HCT116 (cell line): ENCODE measurements around the gene AADAC. TPM values are rescaled to one million over a fixed set of nuclear protein-coding genes. Genes with fewer than 3 reads are reported as not detected.

Experiments
- ATAC-seq: fragments of 200-7000 bp; cut with Tn5 transposase; 2 replicates; pipeline ENCODE4 v1.9.1; 2020; ENCODE audit warnings: mild to moderate bottlenecking, moderate library complexity
- BruUV-seq: library from RNA; stranded (reverse); fragments of 400-500 nt; replicated peaks from 2 replicates; lab custom pipeline; 2021; lab: Mats Ljungman, UMichigan
- CTCF ChIA-PET: fragments of 300-600 bp; sonication (Branson Sonifier 250); formaldehyde crosslinking; loops from one replicate; lab custom pipeline; 2021; ENCODE audit warnings: antibody characterized with exemption; lab: Charles Lee
- POLR2A ChIA-PET: fragments of 300-600, 350-600 bp; sonication (Branson Sonifier 250); formaldehyde crosslinking; loops from one replicate; lab custom pipeline; 2021; ENCODE audit warnings: antibody characterized with exemption; lab: Charles Lee
- RAD21 ChIA-PET, 2 experiments: fragments of 300-600 bp; sonication (Branson Sonifier 250); formaldehyde crosslinking; loops; one replicate each; lab custom pipeline; 2023; ENCODE audit warnings: low total read pairs in 2 of 2; ENCODE audit not compliant: uncharacterized antibody in 2 of 2, unreplicated experiment in 2 of 2, low non-redundant PET in 1 of 2; lab: Charles Lee
- DNase-seq: peaks from one replicate; pipeline ENCODE4 v3.0.0-alpha.2; 2010; ENCODE audit warnings: low read depth, low spot score
- H2AFZ ChIP-seq: fragments of 200-600 bp; shearing (Covaris generic), sonication (generic); 2 replicates; pipeline ENCODE4 v1.6.1; 2017; ENCODE audit warnings: low read depth, mixed run types, mixed read lengths, antibody characterized with exemption, low read length; ENCODE audit not compliant: poor library complexity, severe bottlenecking
- H3K27ac ChIP-seq: 2 replicates; pipeline ENCODE4 v1.5.1; 2012; ENCODE audit warnings: low read depth, low read length
- H3K27me3 ChIP-seq: fragments of 200-600 bp; sonication (generic); 2 replicates; pipeline ENCODE4 v1.6.1; 2016; ENCODE audit warnings: mixed run types, low read length, mixed read lengths; ENCODE audit not compliant: insufficient read depth
- H3K36me3 ChIP-seq, 2 experiments: fragments of 200-500 bp in 1 of 2; fragments of 200-600 bp in 1 of 2; sonication (Bioruptor generic) in 1 of 2; sonication (generic) in 1 of 2; 2 replicates each; pipeline versions ENCODE4 v1.5.1 to v1.6.1; 2014 to 2016; ENCODE audit warnings: low read length in 2 of 2, inconsistent platforms in 1 of 2, mixed read lengths in 1 of 2, mixed run types in 1 of 2; ENCODE audit not compliant: insufficient read depth in 2 of 2, control insufficient read depth in 1 of 2
- H3K4me1 ChIP-seq, 2 experiments: fragments of 200-600 bp in 1 of 2; sonication (generic) in 1 of 2; 2 replicates each; pipeline versions ENCODE4 v1.5.1 to v1.6.1; 2012 to 2017; ENCODE audit warnings: low read length in 2 of 2, inconsistent platforms in 1 of 2, mild to moderate bottlenecking in 1 of 2, mixed read lengths in 1 of 2, mixed run types in 1 of 2, moderate library complexity in 1 of 2; ENCODE audit not compliant: insufficient read depth in 2 of 2, control insufficient read depth in 1 of 2
- H3K4me2 ChIP-seq: fragments of 200-600 bp; sonication (generic); 2 replicates; pipeline ENCODE4 v1.6.1; 2017; ENCODE audit warnings: mixed run types, low read length, mixed read lengths
- H3K4me3 ChIP-seq, 2 experiments: fragments of 200-600 bp in 1 of 2; sonication (generic) in 1 of 2; replicated peaks in 1 of 2; 2 replicates each; pipeline ENCODE4 v1.5.1; 2011 to 2016; ENCODE audit warnings: low read length in 2 of 2, control low read depth in 1 of 2, low read depth in 1 of 2, mild to moderate bottlenecking in 1 of 2, mixed read lengths in 1 of 2, mixed run types in 1 of 2
- H3K79me2 ChIP-seq: fragments of 200-600 bp; sonication (generic); 2 replicates; pipeline ENCODE4 v1.6.1; 2017; ENCODE audit warnings: mild to moderate bottlenecking, mixed run types, low read length, moderate library complexity, mixed read lengths; ENCODE audit not compliant: insufficient read depth
- H3K9ac ChIP-seq: fragments of 200-600 bp; sonication (generic); 2 replicates; pipeline ENCODE4 v1.6.1; 2016; ENCODE audit warnings: low read length, mixed read lengths
- H3K9me2 ChIP-seq: fragments of 200-600 bp; sonication (generic), shearing (Covaris generic); 2 replicates; pipeline ENCODE4 v1.6.1; 2017; ENCODE audit warnings: mixed run types, mild to moderate bottlenecking, moderate library complexity; ENCODE audit not compliant: insufficient read depth
- H3K9me3 ChIP-seq, 2 experiments: fragments of 200-500 bp in 1 of 2; fragments of 200-600 bp in 1 of 2; sonication (Bioruptor generic) in 1 of 2; sonication (generic) in 1 of 2; 2 replicates each; pipeline ENCODE4 v1.6.1; 2014 to 2017; ENCODE audit warnings: low read length in 2 of 2, mixed read lengths in 2 of 2, inconsistent platforms in 1 of 2, low read depth in 1 of 2, mild to moderate bottlenecking in 1 of 2, mixed run types in 1 of 2, moderate library complexity in 1 of 2; ENCODE audit not compliant: control insufficient read depth in 1 of 2, insufficient read depth in 1 of 2
- H4K20me1 ChIP-seq: fragments of 200-600 bp; sonication (generic), shearing (Covaris generic); 2 replicates; pipeline ENCODE4 v1.6.1; 2017; ENCODE audit warnings: mixed run types, mild to moderate bottlenecking, moderate library complexity; ENCODE audit not compliant: insufficient read depth
- ATF3 ChIP-seq: IDR thresholded peaks from 2 replicates; pipeline ENCODE4 v1.6.1; 2012
- CEBPB ChIP-seq: IDR thresholded peaks from 2 replicates; pipeline ENCODE4 v1.6.1; 2012; ENCODE audit warnings: low read depth
- CTCF ChIP-seq, 3 experiments: fragments of 200-600 bp in 1 of 3; sonication (generic) in 1 of 3; IDR thresholded peaks in 2 of 3; conservative IDR thresholded peaks in 1 of 3; 2 replicates each; pipeline ENCODE4 v1.5.1; 2012 to 2017; ENCODE audit warnings: low read depth in 2 of 3, low read length in 2 of 3, antibody characterized with exemption in 1 of 3, borderline replicate concordance in 1 of 3, control low read depth in 1 of 3, mild to moderate bottlenecking in 1 of 3, mixed read lengths in 1 of 3, mixed run types in 1 of 3, moderate library complexity in 1 of 3; ENCODE audit not compliant: insufficient read depth in 1 of 3
- ELF1 ChIP-seq: IDR thresholded peaks from 2 replicates; pipeline ENCODE4 v1.6.1; 2012; ENCODE audit warnings: low read depth, borderline replicate concordance
- EZH2 ChIP-seq: fragments of 200-600 bp; sonication (generic); IDR thresholded peaks from 2 replicates; pipeline ENCODE4 v1.6.1; 2017; ENCODE audit warnings: antibody characterized with exemption, mixed run types
- FOSL1 ChIP-seq: IDR thresholded peaks from 2 replicates; pipeline ENCODE4 v1.6.1; 2012; ENCODE audit warnings: low read depth
- JUND ChIP-seq: IDR thresholded peaks from 2 replicates; pipeline ENCODE4 v1.6.1; 2012
- MAX ChIP-seq: IDR thresholded peaks from 2 replicates; pipeline ENCODE4 v1.6.1; 2012
- POLR2A ChIP-seq: IDR thresholded peaks from 2 replicates; pipeline ENCODE4 v1.7.0; 2011; ENCODE audit warnings: borderline replicate concordance; ENCODE audit not compliant: insufficient read depth, insufficient read length; ENCODE audit errors: extremely low read depth
- POLR2AphosphoS5 ChIP-seq: IDR thresholded peaks from 2 replicates; pipeline ENCODE4 v1.6.1; 2011; ENCODE audit warnings: mild to moderate bottlenecking, low read depth, low read length, moderate library complexity
- RAD21 ChIP-seq: IDR thresholded peaks from 2 replicates; pipeline ENCODE4 v1.6.1; 2012; ENCODE audit warnings: low read depth, mild to moderate bottlenecking
- REST ChIP-seq: IDR thresholded peaks from 2 replicates; pipeline ENCODE4 v1.6.1; 2012; ENCODE audit warnings: low read depth
- SIN3A ChIP-seq: IDR thresholded peaks from 2 replicates; pipeline ENCODE4 v1.6.1; 2012; ENCODE audit warnings: low read depth
- SP1 ChIP-seq: IDR thresholded peaks from 2 replicates; pipeline ENCODE4 v1.6.1; 2012; ENCODE audit warnings: low read depth
- YY1 ChIP-seq: IDR thresholded peaks from 2 replicates; pipeline ENCODE4 v1.6.1; 2011; ENCODE audit warnings: low read length, low read depth, moderate library complexity, mild to moderate bottlenecking; ENCODE audit not compliant: insufficient replicate concordance; ENCODE audit errors: extremely low read depth
- ZNF274 ChIP-seq: fragments of 200-500 bp; sonication (Bioruptor generic); IDR thresholded peaks from 2 replicates; pipeline ENCODE4 v1.6.1; 2014; ENCODE audit warnings: mild to moderate bottlenecking, low read depth, low read length, inconsistent platforms
- intact Hi-C: fragments of 100-400 bp; cut with micrococcal nuclease; formaldehyde crosslinking; loops from 2 replicates; pipeline ENCODE4 v1.10.0; 2022
- total RNA-seq: library from RNA; stranded (reverse); gene quantifications from one replicate; pipeline ENCODE4 v1.2.1, GENCODE V29; 2021; ENCODE audit not compliant: unreplicated experiment

The AADAC gene
- total RNA-seq, 1 experiment from 2014 or later = 3.8 TPM

GRCh38 chr3:151787626-151788025, 26.3 kb upstream of the AADAC start:
- intact Hi-C loops = no loop called here
- Histone ChIP-seq H3K4me2 (no peak overlapping the region), H4K20me1 (no peaks in the 10 kb centered on the region), H3K27me3 (no peaks in the 10 kb centered on the region), H3K27ac (no peak overlapping the region), H3K79me2 (no peaks in the 10 kb centered on the region), H3K36me3 (no peaks in the 10 kb centered on the region), H2AFZ (no peak overlapping the region), H3K9me2 (no peaks in the 10 kb centered on the region), H3K9me3 (no peaks in the 10 kb centered on the region; a peak in 1 of 4 replicates), H3K4me1 (0 out of 4 replicates have a peak, but pooled peaks cover 0 to 6% of the 10 kb centered on the region in 2 experiments), H3K9ac (no peak overlapping the region), H3K4me3 (no peak overlapping the region)
- DNase-seq = no peak
- TF ChIP-seq FOSL1 = no peak
- TF ChIP-seq ELF1 = no peak
- TF ChIP-seq POLR2AphosphoS5 = no peak
- no peak for TF ChIP-seq ATF3
- TF ChIP-seq YY1 = no peak
- RAD21 ChIA-PET = no interaction called here
- no peak for ATAC-seq
- BruUV-seq = no TSS peak
- POLR2A ChIA-PET = no interaction called here
- CTCF ChIA-PET = no interaction called here

GRCh38 chr3:151788401-151788800, 25.5 kb upstream of the AADAC start:
- RAD21 ChIA-PET = no interaction called here
- no peaks in the 10 kb centered on the region for H3K36me3 ChIP-seq

More at GRCh38 chr3:151788401-151788800, 25.5 kb upstream of the AADAC start:
- Histone ChIP-seq H3K9me3 (no peaks in the 10 kb centered on the region; a peak in 1 of 4 replicates), H3K4me2 (no peak overlapping the region), H3K4me3 (no peak overlapping the region), H3K27me3 (no peaks in the 10 kb centered on the region), H3K27ac (no peak overlapping the region), H3K79me2 (no peaks in the 10 kb centered on the region), H3K9ac (no peak overlapping the region), H3K9me2 (no peaks in the 10 kb centered on the region), H4K20me1 (no peaks in the 10 kb centered on the region), H3K4me1 (0 out of 4 replicates have a peak, but pooled peaks cover 0 to 6% of the 10 kb centered on the region in 2 experiments), H2AFZ (no peak overlapping the region)
- TF ChIP-seq YY1 (no peak), ZNF274 (no peak), JUND (no peak), CTCF (IDR thresholded peaks at IDR 0.05 in 2 of 3, conservative IDR thresholded peaks at IDR 0.05 in 1 of 3; ENCODE audit: borderline replicate concordance in 1 of 3, insufficient read depth in 1 of 3, low read depth in 2 of 3, low read length in 2 of 3) (no peak), RAD21 (no peak), EZH2 (no peak), SP1 (no peak), REST (no peak), POLR2A (no peak), CEBPB (no peak), SIN3A (no peak), MAX (no peak)
- POLR2A ChIA-PET = no interaction called here
- ATAC-seq = no peak
- CTCF ChIA-PET = no interaction called here
- BruUV-seq = no TSS peak
- intact Hi-C loops = no loop called here
- no peak for DNase-seq
